Activated T-cell treated with anti-CD3 and anti-CD28 coated beads, Interleukin-2, amount 50 U/mL, for 1 hour (primary cell): Measurements from ENCODE around the gene FXYD3.
"Not testable (repeated sequence)": the region's sequence is repeated elsewhere in the genome, so short reads cannot be mapped to it uniquely, and the experiment has no call there.

Experiments used
- DNase-seq: peaks from one replicate; pipeline ENCODE4 v3.0.0-alpha.2; 2020

The FXYD3 gene

DNA sequence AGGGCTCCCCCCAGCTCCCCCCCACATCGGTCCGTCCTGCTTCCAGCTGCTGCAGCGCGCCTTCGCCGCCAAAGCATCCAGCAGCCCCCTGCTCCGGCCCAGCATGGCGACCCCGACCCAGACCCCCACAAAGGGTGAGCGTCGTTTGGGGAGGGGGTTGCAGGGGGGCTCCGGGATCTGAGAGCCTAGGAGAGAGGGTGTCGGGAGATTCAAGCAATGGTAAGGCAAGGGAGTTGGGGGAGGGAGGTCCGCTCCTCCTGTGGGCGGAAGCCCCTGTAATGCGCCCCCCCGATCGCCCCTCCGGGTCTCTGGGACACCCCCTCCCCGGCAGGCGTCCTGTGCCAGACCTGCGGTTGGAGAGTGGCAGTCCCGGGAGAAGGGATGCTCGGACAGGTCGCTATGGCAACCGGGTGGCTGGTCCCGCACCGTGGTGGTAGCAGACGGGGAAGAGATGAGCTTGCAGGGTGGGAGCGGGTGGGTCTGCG lies 27.6 kb downstream of the FXYD3 start, which contains the start of gene FXYD7:
Gene FXYD7 (plus strand): TSS at position 25 of the 485 bp plus-strand sequence. CDS start 79 bp downstream, at position 104.
- no peak for DNase-seq

DNA sequence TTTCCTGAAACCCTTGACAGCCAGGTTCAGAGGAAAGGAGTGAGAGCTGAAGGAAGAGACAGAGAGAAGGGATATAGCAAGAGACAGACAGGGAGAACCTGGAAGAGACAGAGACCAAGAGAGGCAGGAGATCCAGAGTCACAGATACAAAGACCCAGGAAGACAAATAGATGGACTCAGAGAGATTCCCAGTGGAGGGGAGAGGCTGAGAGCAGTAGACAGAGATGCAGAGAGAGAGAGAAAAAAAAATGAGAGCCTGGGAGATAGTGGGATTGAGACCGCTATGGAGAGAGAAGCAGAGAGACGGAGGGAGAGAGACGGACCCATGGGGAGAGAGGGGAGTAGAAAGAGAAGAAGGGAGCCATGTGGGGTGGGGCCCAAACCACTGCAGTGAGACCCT lies 28.2 kb downstream of the FXYD3 start:
- no peak for DNase-seq

- DNase-seq: no peak
These were observed 28.6 kb downstream of the FXYD3 start for GRCh38 chr19:35144259-35144599.

DNA sequence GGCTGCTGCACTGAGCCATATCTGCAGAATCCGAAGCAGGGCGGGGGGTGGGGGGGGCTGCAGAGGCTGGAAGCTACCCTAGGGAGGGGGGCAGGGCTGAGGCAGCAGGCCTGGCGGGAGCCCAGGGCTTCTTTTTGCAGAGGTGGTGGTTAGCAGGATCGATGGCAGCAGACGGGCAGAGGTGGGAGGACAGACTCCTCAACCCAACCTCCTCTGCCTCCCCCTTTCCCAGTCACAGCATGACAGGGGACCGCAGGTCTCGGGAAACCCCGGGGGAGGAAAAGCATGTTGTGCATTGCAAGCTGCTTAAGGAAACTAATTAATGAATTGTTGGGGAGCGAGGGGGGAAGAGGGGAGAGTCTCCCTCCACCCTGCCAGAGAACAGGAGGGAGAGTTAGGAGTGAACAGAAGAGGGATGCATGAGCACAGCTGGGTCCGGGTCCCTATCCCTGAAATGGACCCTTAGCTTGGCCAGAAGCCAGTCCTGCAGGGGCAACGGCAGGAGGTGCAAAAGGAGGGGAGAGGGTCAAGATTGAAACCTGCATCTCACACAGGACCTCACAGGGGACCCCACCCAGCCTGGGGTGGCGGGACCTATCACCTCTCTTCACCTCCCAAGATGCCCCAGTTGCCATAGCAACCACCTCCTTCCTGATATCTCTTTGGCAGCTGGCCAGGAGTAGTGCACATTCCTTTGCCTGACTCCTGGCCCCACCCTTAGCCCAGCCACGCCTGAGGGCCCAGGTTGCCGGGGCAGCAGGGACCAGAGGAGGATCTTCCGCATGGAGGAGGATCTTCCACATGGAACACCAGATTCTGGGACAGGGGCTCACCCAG lies 29.2 kb downstream of the FXYD3 start:
- DNase-seq: peak; percentile 41

- DNase-seq: no peak
These were observed 31.3 kb downstream of the FXYD3 start for GRCh38 chr19:35146746-35147459.

DNA sequence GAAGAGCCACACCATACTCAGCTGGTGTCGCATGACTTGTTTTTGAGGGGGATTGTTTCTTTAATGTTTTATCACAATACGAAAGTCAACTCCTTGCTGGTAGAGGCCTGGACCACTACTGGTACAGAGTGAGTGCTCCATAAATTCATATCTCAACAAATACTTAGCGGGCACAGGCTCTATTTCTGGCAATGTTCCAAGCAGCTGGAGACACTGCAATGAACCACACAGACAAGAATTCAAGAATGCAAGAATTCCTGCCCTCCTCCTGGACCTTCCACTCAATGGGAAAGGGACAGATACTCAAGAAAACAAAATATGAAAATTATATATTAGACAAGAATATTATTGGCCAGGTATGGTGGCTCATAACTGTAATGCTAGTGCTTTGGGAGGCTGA lies 33.8 kb downstream of the FXYD3 start:
- DNase-seq: no peak

DNA sequence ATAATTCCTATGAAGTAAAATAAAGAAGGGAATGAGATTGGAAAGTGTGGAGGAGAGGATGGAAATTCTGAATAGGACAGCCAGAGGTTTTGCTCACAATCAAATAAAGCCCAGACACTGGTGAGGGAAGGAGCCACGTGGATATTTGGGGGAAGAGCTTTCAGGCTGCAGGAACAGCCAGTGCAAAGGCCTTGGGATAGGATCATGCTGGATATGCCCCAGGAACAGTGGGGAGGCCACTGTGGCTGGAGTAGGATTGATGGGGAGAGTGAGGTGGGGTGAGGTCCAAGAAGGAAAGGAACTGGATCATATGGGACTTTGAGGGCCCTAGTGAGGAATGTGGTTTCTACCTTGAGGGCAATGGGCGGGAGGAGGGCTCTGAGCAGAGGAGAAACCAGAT lies 34.8 kb downstream of the FXYD3 start:
- no peak for DNase-seq

GRCh38 chr19:35151273-35152065 lies 35.8 kb downstream of the FXYD3 start:
- DNase-seq: no peak

DNA sequence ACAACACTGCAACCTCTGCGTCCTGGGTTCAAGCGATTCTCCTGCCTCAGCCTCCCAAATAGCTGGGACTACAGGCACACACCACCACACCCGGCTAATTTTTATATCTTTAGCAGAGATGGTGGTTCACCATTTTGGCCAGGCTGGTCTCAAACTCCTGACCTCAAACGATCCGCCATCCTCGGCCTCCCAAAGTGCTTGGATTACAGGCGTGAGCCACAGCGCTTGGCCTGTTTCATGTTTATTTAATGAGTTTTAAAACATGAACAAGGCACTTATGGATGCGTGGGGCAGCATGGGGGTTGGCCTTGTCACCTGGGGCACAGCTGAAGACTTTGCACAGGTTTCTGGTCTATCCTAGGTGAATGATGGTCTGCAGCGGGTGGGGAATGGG lies 37.5 kb downstream of the FXYD3 start:
- not testable (repeated sequence) for DNase-seq

- peak; percentile 83 for DNase-seq
These were observed 38.3 kb downstream of the FXYD3 start for GRCh38 chr19:35153701-35154524.

- DNase-seq: peak; percentile 80
These were observed 39.1 kb downstream of the FXYD3 start, which contains the start of gene FXYD5 for GRCh38 chr19:35154525-35155406. FXYD5 (plus strand) TSS chr19:35154735; CDS start chr19:35155551, 816 bp downstream.

GRCh38 chr19:35155441-35155840 lies 39.8 kb downstream of the FXYD3 start:
- DNase-seq: peak; percentile 49

DNA sequence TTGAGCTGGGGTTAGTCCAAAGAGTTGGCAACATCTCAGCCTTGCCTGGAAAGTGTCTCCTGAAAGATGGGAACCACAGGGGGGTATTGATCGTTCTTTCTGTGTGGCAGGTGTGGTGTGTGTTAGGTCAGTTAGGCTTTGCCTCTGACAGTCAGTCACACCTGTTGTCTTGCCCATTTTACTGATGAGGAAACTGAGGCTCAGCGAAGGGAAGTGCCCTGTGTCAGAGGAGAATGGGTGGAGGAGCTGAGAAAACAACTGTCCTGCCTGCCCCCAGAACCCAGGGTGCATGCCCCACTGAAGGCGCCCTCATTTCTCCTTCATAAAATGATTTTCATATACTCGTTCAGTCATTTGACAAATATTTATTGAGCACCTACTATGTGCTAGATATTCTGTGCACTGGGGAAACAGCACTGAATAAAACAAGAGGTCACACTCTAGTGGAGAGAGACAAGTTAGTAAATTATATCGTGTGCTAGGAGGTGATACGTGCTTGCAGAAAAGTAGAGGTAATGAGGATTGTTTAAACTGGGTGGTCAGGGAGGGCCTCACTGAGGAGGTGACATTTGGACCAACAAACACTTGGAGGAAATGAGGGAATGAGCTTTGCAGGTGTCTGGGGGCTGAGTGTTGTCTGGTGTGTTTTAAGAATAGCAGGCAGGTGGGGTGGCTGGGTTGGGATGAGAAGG lies 40.5 kb downstream of the FXYD3 start:
- DNase-seq: no peak

GRCh38 chr19:35156673-35157014 lies 41.0 kb downstream of the FXYD3 start:
- no peak for DNase-seq

GRCh38 chr19:35157431-35157830 lies 41.8 kb downstream of the FXYD3 start:
- DNase-seq: no peak

GRCh38 chr19:35159606-35160005 lies 44.0 kb downstream of the FXYD3 start:
- DNase-seq: no peak

DNA sequence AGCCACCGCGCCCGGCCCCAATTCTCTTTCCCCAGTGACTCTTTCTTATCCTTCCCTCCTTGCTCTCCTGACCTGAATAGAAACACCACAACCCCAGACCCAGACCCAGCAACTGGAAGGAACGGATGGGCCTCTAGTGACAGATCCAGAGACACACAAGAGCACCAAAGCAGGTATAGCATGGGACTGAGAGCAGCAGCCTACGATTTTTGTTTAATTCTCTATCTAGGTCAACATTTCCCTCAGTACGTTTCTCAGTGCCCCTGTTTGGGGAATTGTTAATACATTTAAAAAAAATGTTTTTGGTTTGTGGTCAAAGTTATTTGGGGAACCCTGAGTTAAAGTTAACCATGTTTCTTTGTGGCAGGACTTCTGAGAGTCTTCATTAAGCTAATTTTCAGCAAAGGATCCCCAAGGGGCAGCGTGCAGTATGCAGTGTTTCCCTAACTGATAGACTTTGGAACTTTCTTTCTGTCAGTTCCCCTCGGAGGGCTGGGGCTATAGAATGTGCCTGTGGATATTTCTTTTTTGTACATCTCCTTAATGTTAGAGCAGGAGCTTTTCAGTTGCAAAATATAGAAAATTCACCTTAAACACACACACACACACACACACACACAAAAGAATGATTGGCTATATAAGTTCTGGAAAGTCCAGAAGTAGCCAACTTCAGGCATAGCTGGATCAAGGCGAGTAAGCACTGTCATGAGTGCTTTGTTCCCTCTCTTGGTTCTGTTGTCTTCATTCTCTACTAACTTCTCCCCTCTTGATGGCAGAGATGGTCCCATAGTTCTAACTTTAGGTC lies 45.2 kb downstream of the FXYD3 start:
- DNase-seq: peak; percentile 5

DNA sequence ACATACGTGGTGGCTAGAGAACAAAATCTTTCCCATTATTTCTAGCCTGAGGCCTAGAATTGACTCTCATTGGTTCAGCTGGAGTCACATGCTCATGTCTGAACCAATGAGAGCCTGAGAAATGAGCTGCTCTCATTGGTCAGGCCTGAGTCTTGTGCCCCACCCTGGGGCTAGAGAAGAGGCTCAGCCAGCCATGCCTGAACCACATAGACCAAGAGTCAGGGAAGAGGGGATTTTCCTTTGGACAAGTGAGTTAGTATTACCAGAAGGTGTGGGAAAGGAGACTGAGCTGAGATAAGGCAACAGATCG lies 45.8 kb downstream of the FXYD3 start:
- peak; percentile 17 for DNase-seq

GRCh38 chr19:35162471-35163326 lies 47.1 kb downstream of the FXYD3 start:
- DNase-seq: peak; percentile 18
